GM12872 (cell line): ENCODE results near the gene CENPM.

Experiments used
- CTCF ChIP-seq: IDR thresholded peaks from 3 replicates; pipeline ENCODE4 v1.5.1; 2011; ENCODE audit warnings: low read depth, mild to moderate bottlenecking, low read length, moderate library complexity; ENCODE audit not compliant: insufficient read depth

Gene CENPM

DNA sequence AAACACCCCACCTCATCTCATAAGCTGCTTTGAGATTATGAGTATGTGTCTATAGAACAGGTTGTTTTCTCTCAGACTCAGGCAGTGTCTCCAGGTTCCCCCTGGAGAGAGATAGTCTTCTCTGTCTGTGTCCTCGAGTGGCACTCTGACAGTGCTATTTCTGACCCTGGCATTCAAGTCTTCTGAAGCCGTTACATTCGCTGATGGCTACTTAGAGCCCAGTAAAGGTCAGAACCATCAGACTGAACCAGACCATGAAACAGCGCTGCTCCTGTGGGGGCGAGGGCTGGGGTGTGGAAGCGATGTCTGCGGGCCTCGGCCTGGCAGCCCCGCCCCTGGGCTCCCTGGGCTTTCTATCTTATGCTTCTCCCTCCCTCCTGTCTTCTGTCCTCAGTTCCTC is 55.5 kb downstream of the CENPM start:
- TF ChIP-seq CTCF, result no peak
